Endodermal cell (in vitro differentiated cells): ENCODE results near the gene CER1. TPM values are rescaled to one million over a fixed set of nuclear protein-coding genes. Genes with fewer than 3 reads are reported as not detected.

Experiments used
- DNase-seq: peaks from one replicate; pipeline ENCODE4 v3.0.0-alpha.2; 2017
- H3K27ac ChIP-seq: 2 replicates; pipeline ENCODE4 v1.5.1; 2013; ENCODE audit warnings: mild to moderate bottlenecking, low read depth, low read length, moderate library complexity
- H3K27me3 ChIP-seq: 2 replicates; pipeline ENCODE4 v1.6.1; 2013; ENCODE audit warnings: mild to moderate bottlenecking, low read length, moderate library complexity; ENCODE audit not compliant: insufficient read depth, control insufficient read depth, poor library complexity, severe bottlenecking
- H3K36me3 ChIP-seq: 2 replicates; pipeline ENCODE4 v1.7.0; 2013; ENCODE audit warnings: mild to moderate bottlenecking, low read length, moderate library complexity; ENCODE audit not compliant: control insufficient read depth, insufficient read depth
- H3K4me1 ChIP-seq: one replicate; pipeline ENCODE4 v1.7.0; 2013; ENCODE audit warnings: low read length; ENCODE audit not compliant: control insufficient read depth, insufficient read depth
- H3K4me3 ChIP-seq: 2 replicates; pipeline ENCODE4 v1.5.1; 2013; ENCODE audit warnings: mild to moderate bottlenecking, low read length, moderate library complexity
- H3K9ac ChIP-seq: 2 replicates; pipeline ENCODE4 v1.6.1; 2013; ENCODE audit warnings: mild to moderate bottlenecking, low read length, moderate library complexity; ENCODE audit not compliant: poor library complexity, severe bottlenecking; ENCODE audit errors: extremely low read depth
- H3K9me3 ChIP-seq: 2 replicates; pipeline ENCODE4 v1.6.1; 2013; ENCODE audit warnings: mild to moderate bottlenecking, low read length, moderate library complexity; ENCODE audit not compliant: control insufficient read depth
- H3K27ac Mint-ChIP-seq: 2 replicates; pipeline ENCODE4 v1.8.0; 2020; ENCODE audit warnings: mixed read lengths
- H3K27me3 Mint-ChIP-seq: 2 replicates; pipeline ENCODE4 v1.8.0; 2021; ENCODE audit warnings: mild to moderate bottlenecking, mixed read lengths; ENCODE audit not compliant: insufficient read depth
- H3K36me3 Mint-ChIP-seq: 2 replicates; pipeline ENCODE4 v1.8.0; 2020; ENCODE audit warnings: low read depth, mixed read lengths
- H3K4me1 Mint-ChIP-seq: 2 replicates; pipeline ENCODE4 v1.8.0; 2020; ENCODE audit warnings: mixed read lengths
- H3K4me3 Mint-ChIP-seq: 2 replicates; pipeline ENCODE4 v1.8.0; 2020; ENCODE audit warnings: mild to moderate bottlenecking, moderate library complexity, mixed read lengths
- H3K9me3 Mint-ChIP-seq: 2 replicates; pipeline ENCODE4 v1.8.0; 2020; ENCODE audit warnings: mild to moderate bottlenecking, mixed read lengths
- WGBS, 2 experiments: methylation state at CpG; one replicate each; pipeline versions ENCODE4 v1.1.5 to v1.1.7; 2013; ENCODE audit warnings: missing lambda C conversion rate in 2 of 2, mixed read lengths in 1 of 2; ENCODE audit not compliant: insufficient coverage in 1 of 2, insufficient read length in 1 of 2; 5-methylcytosine and 5-hydroxymethylcytosine counted together
- total RNA-seq, 2 donors: library from RNA; stranded (reverse); fragmentation: NEBNext Ultra II Directional in 1 of 2; extraction: Animal tissue kit (Norgen Biotek cat#: 25700) in 1 of 2; gene quantifications; 2 replicates in 1 of 2; 3 replicates in 1 of 2; pipeline ENCODE4 v1.2.1, GENCODE V29; 2021
- TF ChIP-seq, protein P1 (sequence below): fragments of 200-600 bp; sonication (generic); conservative IDR thresholded peaks from 2 replicates; pipeline ENCODE4 v1.5.0; 2021; ENCODE audit warnings: antibody characterized with exemption, mild to moderate bottlenecking

The CER1 gene
- total RNA-seq, 2 donors from 2014 or later = 694 to 2,562 TPM

DNA sequence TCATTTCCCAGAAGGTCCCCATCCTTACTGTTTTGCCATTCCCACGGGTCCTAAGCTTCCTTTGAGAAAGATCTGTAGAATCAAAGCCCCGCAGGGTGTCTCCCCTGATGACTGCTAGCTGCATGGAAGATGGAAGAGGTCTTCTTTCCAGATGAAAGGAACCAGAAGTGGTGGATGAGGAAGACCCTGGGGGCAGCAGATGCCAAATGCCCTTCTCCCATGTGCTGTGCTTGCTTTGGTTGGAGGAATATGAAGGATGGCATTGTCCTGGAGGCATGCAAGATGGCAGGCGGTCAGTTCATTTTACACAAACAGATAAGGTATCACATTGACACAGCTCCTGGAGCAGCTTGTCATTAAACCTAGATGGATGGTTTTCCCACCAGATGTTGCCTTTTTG, 25.8 kb upstream of the CER1 start:
- TF ChIP-seq, protein P1, sequence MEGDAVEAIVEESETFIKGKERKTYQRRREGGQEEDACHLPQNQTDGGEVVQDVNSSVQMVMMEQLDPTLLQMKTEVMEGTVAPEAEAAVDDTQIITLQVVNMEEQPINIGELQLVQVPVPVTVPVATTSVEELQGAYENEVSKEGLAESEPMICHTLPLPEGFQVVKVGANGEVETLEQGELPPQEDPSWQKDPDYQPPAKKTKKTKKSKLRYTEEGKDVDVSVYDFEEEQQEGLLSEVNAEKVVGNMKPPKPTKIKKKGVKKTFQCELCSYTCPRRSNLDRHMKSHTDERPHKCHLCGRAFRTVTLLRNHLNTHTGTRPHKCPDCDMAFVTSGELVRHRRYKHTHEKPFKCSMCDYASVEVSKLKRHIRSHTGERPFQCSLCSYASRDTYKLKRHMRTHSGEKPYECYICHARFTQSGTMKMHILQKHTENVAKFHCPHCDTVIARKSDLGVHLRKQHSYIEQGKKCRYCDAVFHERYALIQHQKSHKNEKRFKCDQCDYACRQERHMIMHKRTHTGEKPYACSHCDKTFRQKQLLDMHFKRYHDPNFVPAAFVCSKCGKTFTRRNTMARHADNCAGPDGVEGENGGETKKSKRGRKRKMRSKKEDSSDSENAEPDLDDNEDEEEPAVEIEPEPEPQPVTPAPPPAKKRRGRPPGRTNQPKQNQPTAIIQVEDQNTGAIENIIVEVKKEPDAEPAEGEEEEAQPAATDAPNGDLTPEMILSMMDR = no peak

GRCh38 chr9:14747111-14747510, 24.6 kb upstream of the CER1 start:
- Histone ChIP-seq H3K9ac (peak overlapping the region; percentile 90), H3K36me3 (peaks cover 26% of the 10 kb centered on the region), H3K9me3 (no peaks in the 10 kb centered on the region), H3K4me1 (peaks cover 19% of the 10 kb centered on the region), H3K4me3 (peak overlapping the region; percentile 91), H3K27ac (peak overlapping the region; percentile 36), H3K27me3 (no peaks in the 10 kb centered on the region)
- DNase-seq = no peak
- Mint-ChIP-seq H3K27ac (peak overlapping the region; percentile 96), H3K4me3 (peak overlapping the region; percentile 67), H3K4me1 (peaks cover 72% of the 10 kb centered on the region), H3K9me3 (peaks cover 3% of the 10 kb centered on the region), H3K36me3 (peaks cover 3% of the 10 kb centered on the region), H3K27me3 (no peaks in the 10 kb centered on the region)
- TF ChIP-seq, protein P1 = no peak

More for the DNA sequence above, 25.8 kb upstream of the CER1 start:
- Mint-ChIP-seq H3K36me3 (peaks cover 3% of the 10 kb centered on the region), H3K4me3 (no peak overlapping the region), H3K27me3 (no peaks in the 10 kb centered on the region), H3K9me3 (peaks cover 3% of the 10 kb centered on the region), H3K4me1 (peaks cover 71% of the 10 kb centered on the region), H3K27ac (peak overlapping the region; percentile 72)
- Histone ChIP-seq H3K9me3 (no peaks in the 10 kb centered on the region), H3K9ac (no peak overlapping the region), H3K4me1 (peaks cover 19% of the 10 kb centered on the region), H3K27me3 (no peaks in the 10 kb centered on the region), H3K36me3 (peaks cover 14% of the 10 kb centered on the region), H3K4me3 (peak overlapping the region; percentile 21), H3K27ac (no peak overlapping the region)
- no peak for DNase-seq
- WGBS, 2 experiments = 69 to 87% methylated on average over 2 to 3 of the region's 3 CpGs

DNA sequence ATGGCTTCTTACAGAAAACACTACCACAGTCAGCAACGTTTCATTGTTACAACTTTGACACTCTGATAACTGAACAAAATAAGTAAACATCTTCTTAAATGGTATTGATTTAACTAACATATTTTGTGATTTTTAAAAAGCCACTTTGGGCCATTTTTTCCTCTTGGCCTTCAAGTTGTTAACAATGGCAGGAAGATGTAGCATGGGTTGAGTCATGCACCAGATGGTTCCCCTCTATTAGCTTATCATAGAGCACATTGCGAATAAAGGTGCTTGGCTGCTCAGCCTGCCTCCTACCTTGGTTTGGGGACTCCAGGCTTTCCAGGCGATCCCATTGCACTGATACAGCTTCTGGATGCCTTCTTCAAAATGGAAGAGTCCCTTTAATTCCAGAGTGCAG, 24.1 kb upstream of the CER1 start:
- peak overlapping the region; percentile 36 for H3K27ac ChIP-seq
- Mint-ChIP-seq H3K9me3 (peaks cover 3% of the 10 kb centered on the region), H3K27ac (peak overlapping the region; percentile 96), H3K4me3 (peak overlapping the region; percentile 67), H3K36me3 (peaks cover 3% of the 10 kb centered on the region), H3K4me1 (peaks cover 72% of the 10 kb centered on the region), H3K27me3 (no peaks in the 10 kb centered on the region)
- peak overlapping the region; percentile 90 for H3K9ac ChIP-seq
- peaks cover 16% of the 10 kb centered on the region for H3K4me1 ChIP-seq
- no peaks in the 10 kb centered on the region for H3K27me3 ChIP-seq
- H3K36me3 ChIP-seq = peaks cover 31% of the 10 kb centered on the region
- DNase-seq = no peak
- TF ChIP-seq, protein P1 = no peak
- 36 to 40% methylated on average over 1 to 3 of the region's 3 CpGs for WGBS, 2 experiments
- H3K4me3 ChIP-seq = peak overlapping the region; percentile 91
- H3K9me3 ChIP-seq = no peaks in the 10 kb centered on the region
